OCI-LY1 (cell line): Measurements from ENCODE around the gene NAV2.

Experiments used
- EZH2 ChIP-seq: fragments of 200-600 bp; sonication (generic), shearing (Covaris generic); IDR thresholded peaks from 2 replicates; pipeline ENCODE4 v1.8.0; 2017; ENCODE audit warnings: borderline replicate concordance, mixed run types, mild to moderate bottlenecking, antibody characterized with exemption, low read length, moderate library complexity, mixed read lengths
- TF ChIP-seq, protein P1 (sequence below): fragments of 200-600 bp; sonication (generic), shearing (Covaris generic); IDR thresholded peaks from 2 replicates; pipeline ENCODE4 v1.5.1; 2017; ENCODE audit warnings: mild to moderate bottlenecking, antibody characterized with exemption, low read length, moderate library complexity, mixed read lengths

- TF ChIP-seq, protein P1, sequence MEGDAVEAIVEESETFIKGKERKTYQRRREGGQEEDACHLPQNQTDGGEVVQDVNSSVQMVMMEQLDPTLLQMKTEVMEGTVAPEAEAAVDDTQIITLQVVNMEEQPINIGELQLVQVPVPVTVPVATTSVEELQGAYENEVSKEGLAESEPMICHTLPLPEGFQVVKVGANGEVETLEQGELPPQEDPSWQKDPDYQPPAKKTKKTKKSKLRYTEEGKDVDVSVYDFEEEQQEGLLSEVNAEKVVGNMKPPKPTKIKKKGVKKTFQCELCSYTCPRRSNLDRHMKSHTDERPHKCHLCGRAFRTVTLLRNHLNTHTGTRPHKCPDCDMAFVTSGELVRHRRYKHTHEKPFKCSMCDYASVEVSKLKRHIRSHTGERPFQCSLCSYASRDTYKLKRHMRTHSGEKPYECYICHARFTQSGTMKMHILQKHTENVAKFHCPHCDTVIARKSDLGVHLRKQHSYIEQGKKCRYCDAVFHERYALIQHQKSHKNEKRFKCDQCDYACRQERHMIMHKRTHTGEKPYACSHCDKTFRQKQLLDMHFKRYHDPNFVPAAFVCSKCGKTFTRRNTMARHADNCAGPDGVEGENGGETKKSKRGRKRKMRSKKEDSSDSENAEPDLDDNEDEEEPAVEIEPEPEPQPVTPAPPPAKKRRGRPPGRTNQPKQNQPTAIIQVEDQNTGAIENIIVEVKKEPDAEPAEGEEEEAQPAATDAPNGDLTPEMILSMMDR: no peak
- no peak for TF ChIP-seq EZH2
Observed at GRCh38 chr11:20120134-20120925, 407.7 kb downstream of the NAV2 start.
